DLD1 (cell line): ENCODE measurements around the gene LRRK2.

ENCODE experiments used
- in situ Hi-C: cut with HindIII; loops from 2 replicates; pipeline ENCODE4 v1.10.0; 2017; ENCODE audit warnings: low sequenced_read_pairs

LRRK2 gene

GRCh38 chr12:40224439-40225291, at the start of gene LRRK2:
Gene LRRK2, plus strand, starts transcription at chr12:40224997. Its CDS starts 135 bp downstream, at chr12:40225132.
- in situ Hi-C loops, result no loop called here

GRCh38 chr12:40175045-40175444, 49.8 kb upstream of the LRRK2 start:
- in situ Hi-C loops, result no loop called here

GRCh38 chr12:40175489-40175888, 49.3 kb upstream of the LRRK2 start:
- in situ Hi-C loops, result no loop called here

GRCh38 chr12:40178701-40179100, 46.1 kb upstream of the LRRK2 start:
- in situ Hi-C loops, result no loop called here

- in situ Hi-C loops, result no loop called here
Measured at GRCh38 chr12:40181490-40181889, 43.3 kb upstream of the LRRK2 start.

- in situ Hi-C loops, result no loop called here
Measured at GRCh38 chr12:40183715-40184114, 41.1 kb upstream of the LRRK2 start.

GRCh38 chr12:40184493-40185302, 40.1 kb upstream of the LRRK2 start:
- in situ Hi-C loops, result no loop called here

GRCh38 chr12:40185303-40185693, 39.5 kb upstream of the LRRK2 start:
- in situ Hi-C loops, result no loop called here

GRCh38 chr12:40188558-40189320, 36.1 kb upstream of the LRRK2 start:
- in situ Hi-C loops, result no loop called here

GRCh38 chr12:40192704-40193255, 32.0 kb upstream of the LRRK2 start:
- in situ Hi-C loops, result no loop called here

GRCh38 chr12:40194846-40195245, 30.0 kb upstream of the LRRK2 start:
- in situ Hi-C loops, result no loop called here

GRCh38 chr12:40197590-40197989, 27.2 kb upstream of the LRRK2 start:
- in situ Hi-C loops, result no loop called here

- in situ Hi-C loops, result no loop called here
Measured at GRCh38 chr12:40198601-40199000, 26.2 kb upstream of the LRRK2 start.

- in situ Hi-C loops, result no loop called here
Measured at GRCh38 chr12:40202095-40203059, 22.4 kb upstream of the LRRK2 start.

- in situ Hi-C loops, result no loop called here
Measured at GRCh38 chr12:40203060-40203430, 21.8 kb upstream of the LRRK2 start.

GRCh38 chr12:40204337-40204736, 20.5 kb upstream of the LRRK2 start:
- in situ Hi-C loops, result no loop called here

GRCh38 chr12:40207551-40207950, 17.2 kb upstream of the LRRK2 start:
- in situ Hi-C loops, result no loop called here

- in situ Hi-C loops, result no loop called here
Measured at GRCh38 chr12:40208707-40209446, 15.9 kb upstream of the LRRK2 start.

GRCh38 chr12:40209886-40210285, 14.9 kb upstream of the LRRK2 start:
- in situ Hi-C loops, result no loop called here
